ENCODE data around the gene CEP97.
A peak's percentile ranks its signal among the peaks of the same experiment; 100 is the strongest.

Gene CEP97

DNA sequence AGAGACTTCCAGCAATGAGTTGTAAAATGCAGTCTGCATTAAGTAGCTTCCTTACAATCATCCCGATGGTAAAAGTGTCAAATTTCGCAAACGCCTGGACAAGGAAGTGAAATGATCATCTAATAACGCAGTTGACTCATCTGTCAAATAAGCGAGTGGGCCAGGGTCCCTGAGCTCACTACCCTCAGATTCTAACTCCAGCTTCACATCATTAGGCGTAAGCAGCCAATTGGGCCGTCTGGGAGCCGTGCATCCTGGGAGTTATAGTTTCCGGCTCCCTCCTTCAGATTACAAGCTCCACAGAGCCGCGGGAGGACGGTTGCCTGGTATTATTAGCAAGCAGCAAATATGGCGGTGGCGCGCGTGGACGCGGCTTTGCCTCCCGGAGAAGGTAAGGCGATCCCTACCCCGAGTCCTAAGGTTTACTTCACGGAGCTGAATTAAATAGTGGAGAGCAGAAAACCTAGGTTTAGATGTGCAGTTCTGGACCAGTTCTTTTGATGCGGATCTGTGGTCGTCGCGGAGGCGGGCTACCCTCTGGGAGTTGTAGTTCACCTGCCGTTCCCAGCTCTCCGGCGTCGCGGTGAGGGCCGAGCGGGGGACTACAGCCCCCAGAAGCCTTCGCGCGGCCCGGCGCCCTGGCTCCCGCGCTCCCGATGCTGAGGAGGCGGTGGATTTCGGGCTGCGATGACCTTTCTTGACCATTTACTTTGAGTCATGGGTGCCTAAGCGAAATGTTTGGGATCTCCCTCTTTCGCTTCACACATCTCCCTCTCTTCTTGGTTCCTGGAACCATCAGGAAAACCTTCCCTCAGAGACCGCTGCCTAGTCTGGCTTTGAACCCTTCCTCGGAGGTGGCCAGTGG, at the start of gene CEP97:
CEP97 (plus strand) TSS at position 286 of the 865 bp plus-strand sequence; CDS start at position 349, 63 bp downstream.
- TF ChIP-seq, protein P1, sequence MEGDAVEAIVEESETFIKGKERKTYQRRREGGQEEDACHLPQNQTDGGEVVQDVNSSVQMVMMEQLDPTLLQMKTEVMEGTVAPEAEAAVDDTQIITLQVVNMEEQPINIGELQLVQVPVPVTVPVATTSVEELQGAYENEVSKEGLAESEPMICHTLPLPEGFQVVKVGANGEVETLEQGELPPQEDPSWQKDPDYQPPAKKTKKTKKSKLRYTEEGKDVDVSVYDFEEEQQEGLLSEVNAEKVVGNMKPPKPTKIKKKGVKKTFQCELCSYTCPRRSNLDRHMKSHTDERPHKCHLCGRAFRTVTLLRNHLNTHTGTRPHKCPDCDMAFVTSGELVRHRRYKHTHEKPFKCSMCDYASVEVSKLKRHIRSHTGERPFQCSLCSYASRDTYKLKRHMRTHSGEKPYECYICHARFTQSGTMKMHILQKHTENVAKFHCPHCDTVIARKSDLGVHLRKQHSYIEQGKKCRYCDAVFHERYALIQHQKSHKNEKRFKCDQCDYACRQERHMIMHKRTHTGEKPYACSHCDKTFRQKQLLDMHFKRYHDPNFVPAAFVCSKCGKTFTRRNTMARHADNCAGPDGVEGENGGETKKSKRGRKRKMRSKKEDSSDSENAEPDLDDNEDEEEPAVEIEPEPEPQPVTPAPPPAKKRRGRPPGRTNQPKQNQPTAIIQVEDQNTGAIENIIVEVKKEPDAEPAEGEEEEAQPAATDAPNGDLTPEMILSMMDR (IDR thresholded peaks at IDR 0.05; ENCODE audit: low read depth, low read length, poor library complexity, severe bottlenecking) = no peak
- TF ChIP-seq EZH2phosphoT487 (IDR thresholded peaks at IDR 0.05; ENCODE audit: borderline replicate concordance, low read length) = no peak
- Histone ChIP-seq H3K27me3 (ENCODE audit: control insufficient read depth, low read length) (no peaks in the 10 kb centered on the region), H3K4me1 (ENCODE audit: control insufficient read depth, low read length) (peaks cover 48% of the 10 kb centered on the region), H4K20me1 (ENCODE audit: control insufficient read depth, insufficient read depth, low read depth, low read length) (no peaks in the 10 kb centered on the region), H3K9me2 (replicated peaks; ENCODE audit: control insufficient read depth, low read length) (no peaks in the 10 kb centered on the region), H3K9me3 (ENCODE audit: control insufficient read depth, insufficient read depth, low read length) (no peaks in the 10 kb centered on the region), H3K27ac (ENCODE audit: low read depth, low read length) (peak within 1 kb of the TSS; percentile 70), H3K36me3 (ENCODE audit: control insufficient read depth, low read length) (peaks cover 48% of the 10 kb centered on the region), H3F3A (ENCODE audit: control insufficient read depth, insufficient read depth) (peaks cover 20% of the 10 kb centered on the region), H3K4me2 (ENCODE audit: low read length) (peak within 1 kb of the TSS; percentile 67), H3K79me2 (ENCODE audit: control insufficient read depth, low read length) (peaks cover 24% of the 10 kb centered on the region), H3K4me3 (ENCODE audit: low read length) (peak within 1 kb of the TSS; percentile 84)

DNA sequence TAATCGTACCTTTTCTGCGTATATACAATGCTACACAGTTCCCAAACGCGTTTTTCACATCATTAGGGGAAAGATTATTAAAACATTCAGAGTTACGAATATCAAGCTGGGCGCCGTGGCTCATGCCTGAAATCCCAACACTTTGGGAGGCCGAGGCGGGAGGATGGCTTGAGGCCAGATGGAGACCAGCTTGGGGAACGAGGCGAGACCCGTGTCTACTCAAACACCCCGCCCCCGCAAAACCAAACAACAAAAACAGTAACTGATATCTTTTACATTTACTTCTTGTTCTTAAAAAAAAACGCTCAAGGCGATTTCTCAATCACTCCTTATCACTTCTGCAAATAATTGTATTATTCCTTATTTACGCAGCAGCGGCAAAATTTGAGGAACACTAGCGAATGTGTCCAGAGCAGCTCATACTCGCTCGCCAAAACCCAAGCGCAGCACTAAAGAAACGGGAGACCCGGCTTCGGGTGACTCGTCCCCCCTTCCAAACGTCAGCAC, 48.7 kb upstream of the CEP97 start:
- peaks cover 10% of the 10 kb centered on the region; the same call in 1 of the 2 replicates for H4K20me1 ChIP-seq (ENCODE audit: control insufficient read depth, insufficient read depth, low read depth, low read length)
- peak overlapping the region; percentile 97 for H3K4me3 ChIP-seq (ENCODE audit: low read length)
- no peaks in the 10 kb centered on the region for H3K27me3 ChIP-seq (ENCODE audit: control insufficient read depth, low read length)
- H3K36me3 ChIP-seq (ENCODE audit: control insufficient read depth, low read length) = peaks cover 55% of the 10 kb centered on the region
- TF ChIP-seq, protein P1 (IDR thresholded peaks at IDR 0.05; ENCODE audit: low read depth, low read length, poor library complexity, severe bottlenecking) = no peak
- no peak for TF ChIP-seq EZH2phosphoT487 (IDR thresholded peaks at IDR 0.05; ENCODE audit: borderline replicate concordance, low read length)
- H3F3A ChIP-seq (ENCODE audit: control insufficient read depth, insufficient read depth) = peaks cover 25% of the 10 kb centered on the region
- peaks cover 76% of the 10 kb centered on the region for H3K79me2 ChIP-seq (ENCODE audit: control insufficient read depth, low read length)
- H3K9me3 ChIP-seq (ENCODE audit: control insufficient read depth, insufficient read depth, low read length) = no peaks in the 10 kb centered on the region
- no peaks in the 10 kb centered on the region for H3K9me2 ChIP-seq (replicated peaks; ENCODE audit: control insufficient read depth, low read length)
- peak overlapping the region; percentile 2; the same call in 1 of the 2 replicates for H3K27ac ChIP-seq (ENCODE audit: low read depth, low read length)
- peak overlapping the region; percentile 66 for H3K4me2 ChIP-seq (ENCODE audit: low read length)
- H3K4me1 ChIP-seq (ENCODE audit: control insufficient read depth, low read length) = peaks cover 28% of the 10 kb centered on the region

- Histone ChIP-seq H4K20me1 (ENCODE audit: control insufficient read depth, insufficient read depth, low read depth, low read length) (peaks cover 10% of the 10 kb centered on the region; the same call in 1 of the 2 replicates), H3K4me3 (ENCODE audit: low read length) (peak overlapping the region; percentile 97), H3F3A (ENCODE audit: control insufficient read depth, insufficient read depth) (peaks cover 30% of the 10 kb centered on the region), H3K4me1 (ENCODE audit: control insufficient read depth, low read length) (peaks cover 28% of the 10 kb centered on the region), H3K9me3 (ENCODE audit: control insufficient read depth, insufficient read depth, low read length) (no peaks in the 10 kb centered on the region), H3K79me2 (ENCODE audit: control insufficient read depth, low read length) (peaks cover 71% of the 10 kb centered on the region), H3K36me3 (ENCODE audit: control insufficient read depth, low read length) (peaks cover 55% of the 10 kb centered on the region), H3K9me2 (replicated peaks; ENCODE audit: control insufficient read depth, low read length) (no peaks in the 10 kb centered on the region), H3K4me2 (ENCODE audit: low read length) (peak overlapping the region; percentile 71), H3K27me3 (ENCODE audit: control insufficient read depth, low read length) (no peaks in the 10 kb centered on the region), H3K27ac (ENCODE audit: low read depth, low read length) (peak overlapping the region; percentile 77)
- TF ChIP-seq EZH2phosphoT487 (IDR thresholded peaks at IDR 0.05; ENCODE audit: borderline replicate concordance, low read length) = no peak
- TF ChIP-seq, protein P1 (IDR thresholded peaks at IDR 0.05; ENCODE audit: low read depth, low read length, poor library complexity, severe bottlenecking) = no peak
Observed at GRCh38 chr3:101676216-101676764, 48.1 kb upstream of the CEP97 start.

Data from DOHH2 (cell line).